Lower leg skin (tissue), 4 donors: ENCODE data around the gene REV3L. TPM values are rescaled to one million over a fixed set of nuclear protein-coding genes. Genes with fewer than 3 reads are reported as not detected.
"Not testable (repeated sequence)": the region's sequence is repeated elsewhere in the genome, so short reads cannot be mapped to it uniquely, and the experiment has no call there.

ENCODE experiments used
- DNase-seq, 2 donors: peaks; one replicate each; pipeline ENCODE4 v3.0.0-alpha.2; 2019; ENCODE audit warnings: low spot score in 2 of 2
- H3K4me3 ChIP-seq: fragments of 200-600 bp; sonication (generic); 2 replicates; pipeline ENCODE4 v1.5.1; 2017; ENCODE audit warnings: mild to moderate bottlenecking, low read depth; ENCODE audit not compliant: poor library complexity, severe bottlenecking
- CTCF ChIP-seq, 3 donors: fragments of 450-650 bp; IDR thresholded peaks; one replicate each; pipeline ENCODE4 v1.5.1; 2016; ENCODE audit warnings: antibody characterized with exemption in 3 of 3, mild to moderate bottlenecking in 3 of 3, moderate library complexity in 2 of 3
- POLR2A ChIP-seq, 2 donors: fragments of 450-650 bp; IDR thresholded peaks; one replicate each; pipeline ENCODE4 v1.6.1; 2016 to 2017; ENCODE audit warnings: antibody characterized with exemption in 2 of 2, mild to moderate bottlenecking in 1 of 2, moderate library complexity in 1 of 2
- WGBS, 2 donors: methylation state at CpG; one replicate each; pipeline ENCODE4 v1.1.5; 2018; 5-methylcytosine and 5-hydroxymethylcytosine counted together
- intact Hi-C: fragments of 100-400 bp; cut with DNase I; formaldehyde crosslinking; loops from one replicate; pipeline ENCODE4 v1.15.0; 2023; ENCODE audit warnings: low total_unique reads
- total RNA-seq, 4 donors: library from RNA; depleted of rRNA; stranded (reverse); fragments of >200 nt; gene quantifications; one replicate each; pipeline ENCODE4 v1.1.0, GENCODE V29; 2016

Gene REV3L
- total RNA-seq, 4 donors from 2014 or later = 25.9 to 45.9 (median 28.6) TPM

DNA sequence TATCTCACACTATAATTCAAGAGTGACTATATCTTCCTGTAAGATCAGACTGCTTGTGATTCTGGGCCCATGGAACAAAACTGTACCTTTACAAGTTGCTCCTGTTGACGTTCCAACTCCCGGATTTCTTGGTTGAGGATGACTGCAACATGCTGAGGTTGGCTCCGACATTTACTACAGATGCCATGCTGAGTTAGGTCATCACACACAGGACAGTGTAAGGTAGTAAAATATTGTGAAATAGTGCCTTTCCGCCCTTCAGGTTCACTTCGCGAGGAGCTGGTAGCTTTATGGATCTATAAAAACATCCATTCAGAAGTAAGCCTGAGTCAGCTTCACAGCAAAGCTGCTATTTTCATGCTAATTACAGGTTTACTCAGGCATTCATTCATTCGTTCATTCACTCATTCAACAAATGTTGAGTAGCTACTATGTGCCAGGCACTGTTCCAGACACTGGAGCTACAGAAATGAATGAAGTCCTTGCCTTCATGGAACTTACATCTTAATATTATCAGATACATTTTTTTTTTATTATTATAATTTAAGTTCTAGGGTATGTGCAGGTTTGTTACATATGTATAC lies 175.7 kb downstream of the REV3L start:
- DNase-seq = no peak
- H3K4me3 ChIP-seq = no peak overlapping the region
- TF ChIP-seq POLR2A (IDR thresholded peaks at IDR 0.05) (no peak), CTCF (IDR thresholded peaks at IDR 0.05) (no peak)
- intact Hi-C loops = no loop called here
- 87 to 92% methylated on average over 7 of the region's 7 CpGs for WGBS, 2 donors

GRCh38 chr6:111306104-111306888 lies 176.7 kb downstream of the REV3L start:
- no peak overlapping the region for H3K4me3 ChIP-seq
- no peak for TF ChIP-seq POLR2A (IDR thresholded peaks at IDR 0.05)
- no peak for TF ChIP-seq CTCF (IDR thresholded peaks at IDR 0.05)
- WGBS, 2 donors = 94 to 98% methylated on average over 8 of the region's 8 CpGs
- DNase-seq = no peak
- intact Hi-C loops = no loop called here

DNA sequence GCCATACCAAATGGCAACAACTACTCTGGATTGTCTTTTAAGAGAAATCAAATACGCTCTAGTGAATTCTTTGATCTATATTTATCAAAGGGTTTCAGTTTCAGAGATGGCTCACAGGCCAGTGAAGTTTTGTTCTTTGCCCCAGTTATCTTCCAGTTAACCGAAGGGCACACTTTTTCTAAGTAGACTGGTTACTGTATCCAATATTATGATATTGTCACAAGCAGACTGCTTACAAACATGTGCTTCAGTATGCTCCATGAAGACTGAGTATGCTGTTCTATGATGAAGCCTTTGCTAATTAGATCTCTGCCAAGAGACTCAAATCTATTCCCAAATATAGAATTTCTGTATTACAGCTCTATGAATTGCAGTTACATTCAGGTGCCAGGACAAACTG lies 181.1 kb downstream of the REV3L start:
- TF ChIP-seq CTCF (IDR thresholded peaks at IDR 0.05) (no peak), POLR2A (IDR thresholded peaks at IDR 0.05) (no peak)
- no peak for DNase-seq
- no peak overlapping the region for H3K4me3 ChIP-seq
- intact Hi-C loops = no loop called here
- 48 to 96% methylated on average over 2 of the region's 2 CpGs for WGBS, 2 donors

DNA sequence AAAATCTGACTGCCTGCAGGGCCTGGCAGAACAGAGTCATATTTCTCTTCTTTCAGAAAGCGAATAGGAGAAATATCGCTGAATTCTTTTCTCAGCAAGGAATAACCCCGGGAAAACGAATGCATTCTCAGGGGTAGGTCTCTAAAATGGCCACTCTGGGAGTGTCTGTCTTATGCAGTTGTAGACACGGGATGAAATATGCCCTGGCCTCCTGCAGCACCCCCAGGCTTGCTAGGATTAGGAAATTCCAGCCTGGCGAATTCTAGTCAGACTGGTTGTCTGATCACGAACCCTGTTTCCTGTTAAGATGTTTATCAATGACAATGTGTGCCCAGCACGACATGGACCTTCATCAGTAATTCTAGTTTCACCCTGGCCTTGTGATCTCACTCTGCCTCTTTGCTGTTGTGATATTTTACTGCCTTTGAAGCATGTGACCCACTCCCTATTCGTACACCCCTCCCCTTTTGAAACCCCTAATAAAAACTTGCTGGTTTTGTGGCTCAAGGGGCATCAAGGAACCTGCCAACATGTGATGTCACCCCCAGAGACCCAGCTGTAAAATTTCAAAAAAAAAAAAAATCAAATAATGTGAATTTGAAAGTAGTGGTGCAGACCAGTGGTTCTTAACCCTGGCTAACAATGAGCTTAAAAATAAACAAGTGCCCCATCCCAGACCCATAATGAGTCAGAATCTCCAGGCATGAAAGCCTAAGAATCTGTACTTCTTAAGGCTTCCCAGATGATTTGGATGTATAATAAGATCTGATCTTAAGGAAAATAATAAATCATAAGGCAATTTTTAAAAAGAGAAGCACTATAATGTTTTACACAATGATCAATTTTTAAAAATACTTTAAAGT lies 181.8 kb downstream of the REV3L start:
- intact Hi-C loops, DNase-seq, H3K4me3 ChIP-seq: not testable (repeated sequence)
- 85 to 86% methylated on average over 9 of the region's 9 CpGs for WGBS, 2 donors

DNA sequence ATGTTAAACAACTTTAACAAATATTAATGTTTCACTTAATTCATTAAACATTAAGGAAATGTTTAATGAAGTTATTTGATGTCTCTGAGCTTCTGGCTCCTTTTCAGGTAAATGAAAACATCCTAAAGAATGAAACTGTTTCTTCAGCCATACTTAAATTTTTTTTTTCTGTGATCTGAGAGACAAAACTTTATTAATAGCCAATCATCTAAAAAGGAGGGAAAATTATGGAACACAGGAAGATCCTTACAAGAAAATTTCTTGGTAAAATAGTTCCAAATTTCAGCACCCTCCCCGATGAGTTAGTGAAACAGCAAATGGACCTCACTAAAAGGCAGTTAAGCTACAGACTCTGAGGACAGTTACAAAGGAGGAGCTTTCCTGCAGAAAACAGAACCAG lies 185.2 kb downstream of the REV3L start:
- intact Hi-C loops = no loop called here
- 86 to 95% methylated on average over 1 of the region's 1 CpG for WGBS, 2 donors
- no peak for TF ChIP-seq CTCF (IDR thresholded peaks at IDR 0.05)
- TF ChIP-seq POLR2A (IDR thresholded peaks at IDR 0.05) = no peak
- no peak overlapping the region for H3K4me3 ChIP-seq
- no peak for DNase-seq

GRCh38 chr6:111294374-111294967 lies 188.5 kb downstream of the REV3L start:
- WGBS, 2 donors = 95 to 97% methylated on average over 7 of the region's 7 CpGs
- intact Hi-C loops = no loop called here
- no peak for DNase-seq
- H3K4me3 ChIP-seq = no peak overlapping the region
- TF ChIP-seq CTCF (IDR thresholded peaks at IDR 0.05) (no peak), POLR2A (IDR thresholded peaks at IDR 0.05) (no peak)
